Uterus (tissue), 2 donors: Measurements from ENCODE around the gene PTPRN.

Experiments
- CTCF ChIP-seq, 4 experiments: fragments of 200-600 bp in 2 of 4; fragments of 450-650 bp in 2 of 4; sonication (generic) in 2 of 4; IDR thresholded peaks; one replicate each; pipeline ENCODE4 v1.5.1; 2016 to 2019; ENCODE audit warnings: antibody characterized with exemption in 4 of 4, mild to moderate bottlenecking in 2 of 4, moderate library complexity in 1 of 4
- POLR2A ChIP-seq, 2 donors: fragments of 450-650 bp; IDR thresholded peaks; one replicate each; pipeline ENCODE4 v1.6.1; 2016; ENCODE audit warnings: antibody characterized with exemption in 2 of 2, mild to moderate bottlenecking in 1 of 2, moderate library complexity in 1 of 2

GRCh38 chr2:219293736-219294231 is 15.4 kb downstream of the PTPRN start:
- TF ChIP-seq CTCF (IDR thresholded peaks at IDR 0.05) (no peak), POLR2A (IDR thresholded peaks at IDR 0.05) (no peak)
